ENCODE data around the gene MICU2.

Gene MICU2

DNA sequence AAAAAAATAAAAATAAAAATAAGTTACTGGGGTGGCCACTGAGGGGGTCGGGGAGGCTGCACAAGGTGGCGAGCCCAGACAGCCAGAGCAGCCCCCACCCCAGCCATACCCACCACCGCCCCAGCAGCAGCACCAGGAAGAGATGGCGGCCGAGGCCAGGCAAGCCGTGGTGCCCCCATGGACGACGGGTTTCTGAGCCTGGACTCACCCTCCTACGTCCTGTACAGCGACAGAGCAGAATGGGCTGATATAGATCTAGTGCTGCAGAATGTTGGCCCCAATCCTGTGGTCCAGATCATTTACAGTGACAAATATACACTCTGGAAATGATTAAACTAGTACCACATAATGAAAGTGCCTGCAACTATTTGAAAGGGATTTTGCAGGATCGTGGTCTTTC is 73.3 kb downstream of the MICU2 start:
- peak in 1 of 2 experiments; percentile 37 for DNase-seq (ENCODE audit: low read depth in 1 of 2, low spot score in 1 of 2)
- in situ Hi-C loops (cut with HindIII; ENCODE audit: low pct_unique_long_range_greater_than_20kb, low sequenced_read_pairs) = no loop called here

DNA sequence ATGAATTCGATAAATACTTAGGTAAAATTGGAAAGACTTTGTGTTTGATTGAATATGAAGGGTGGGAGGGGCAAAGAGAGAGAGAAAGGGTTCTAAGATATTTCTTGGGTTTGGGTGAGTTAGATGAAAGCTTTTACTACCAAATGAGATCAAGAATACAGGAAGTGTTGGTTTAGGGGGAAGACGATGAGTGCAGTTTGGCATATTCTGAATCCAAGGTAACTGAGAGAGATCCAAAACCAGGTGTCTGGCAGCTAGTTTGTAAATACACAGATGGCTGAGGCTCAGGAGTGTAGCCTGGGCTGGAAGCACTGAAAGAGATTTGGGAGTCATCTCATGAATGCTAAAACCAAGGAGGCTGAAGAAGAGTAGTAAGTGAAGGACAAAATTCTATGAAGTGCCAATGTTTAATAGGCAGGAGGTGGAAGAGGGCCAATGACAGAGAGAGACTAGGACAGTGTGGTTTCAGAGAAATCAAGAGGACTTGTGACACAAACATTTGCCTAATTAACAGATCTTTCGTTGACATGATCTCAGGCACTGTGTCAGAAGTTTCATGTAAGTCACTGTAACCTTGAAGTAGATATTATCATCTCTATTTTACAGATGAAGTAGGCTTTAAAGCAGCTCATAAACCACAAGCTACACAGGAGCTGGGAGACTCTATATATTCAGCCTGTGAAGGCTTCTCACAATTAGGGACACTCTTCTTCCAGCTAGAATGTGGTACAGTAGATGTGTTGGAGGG is 74.7 kb downstream of the MICU2 start:
- in situ Hi-C loops (cut with HindIII; ENCODE audit: low pct_unique_long_range_greater_than_20kb, low sequenced_read_pairs) = no loop called here
- peak in 1 of 2 experiments; percentile 59 for DNase-seq (ENCODE audit: low read depth in 1 of 2, low spot score in 1 of 2)
- TF ChIP-seq JUND (IDR thresholded peaks at IDR 0.05; ENCODE audit: low read depth) = peak; percentile 63; the same call in 1 of the 2 replicates

More for the DNA sequence above, 73.3 kb downstream of the MICU2 start:
- TF ChIP-seq JUND (IDR thresholded peaks at IDR 0.05; ENCODE audit: low read depth) = no peak

DNA sequence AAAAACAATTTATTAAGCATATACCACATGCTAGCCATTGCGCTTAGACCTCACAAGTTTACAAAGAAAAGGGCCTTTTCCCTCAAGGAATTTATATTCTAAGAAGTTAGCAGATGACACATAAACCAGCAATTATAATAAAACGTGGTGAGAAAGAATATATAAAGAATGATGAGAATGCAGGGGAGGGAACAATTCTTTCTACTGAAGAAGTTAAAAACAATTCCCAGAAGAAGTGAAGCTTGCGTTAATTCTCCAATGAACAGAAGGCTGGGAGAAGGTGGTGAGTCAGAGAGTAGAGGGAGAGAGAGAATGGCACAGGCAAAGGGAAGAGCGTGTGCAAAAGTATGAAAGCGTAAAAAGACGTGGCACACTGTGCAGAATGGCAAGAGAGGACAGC is 75.4 kb downstream of the MICU2 start:
- in situ Hi-C loops (cut with HindIII; ENCODE audit: low pct_unique_long_range_greater_than_20kb, low sequenced_read_pairs) = no loop called here
- no peak for TF ChIP-seq JUND (IDR thresholded peaks at IDR 0.05; ENCODE audit: low read depth)
- DNase-seq (ENCODE audit: low read depth in 1 of 2, low spot score in 1 of 2) = no peak

- no peak for TF ChIP-seq JUND (IDR thresholded peaks at IDR 0.05; ENCODE audit: low read depth)
- DNase-seq (ENCODE audit: low read depth in 1 of 2, low spot score in 1 of 2) = no peak
- in situ Hi-C loops (cut with HindIII; ENCODE audit: low pct_unique_long_range_greater_than_20kb, low sequenced_read_pairs) = no loop called here
Measured at GRCh38 chr13:21526707-21527540, 77.0 kb downstream of the MICU2 start.

- TF ChIP-seq JUND (IDR thresholded peaks at IDR 0.05; ENCODE audit: low read depth) = no peak
- DNase-seq (ENCODE audit: low read depth in 1 of 2, low spot score in 1 of 2) = no peak
- in situ Hi-C loops (cut with HindIII; ENCODE audit: low pct_unique_long_range_greater_than_20kb, low sequenced_read_pairs) = no loop called here
Measured at GRCh38 chr13:21522847-21523246, 81.1 kb downstream of the MICU2 start.

DNA sequence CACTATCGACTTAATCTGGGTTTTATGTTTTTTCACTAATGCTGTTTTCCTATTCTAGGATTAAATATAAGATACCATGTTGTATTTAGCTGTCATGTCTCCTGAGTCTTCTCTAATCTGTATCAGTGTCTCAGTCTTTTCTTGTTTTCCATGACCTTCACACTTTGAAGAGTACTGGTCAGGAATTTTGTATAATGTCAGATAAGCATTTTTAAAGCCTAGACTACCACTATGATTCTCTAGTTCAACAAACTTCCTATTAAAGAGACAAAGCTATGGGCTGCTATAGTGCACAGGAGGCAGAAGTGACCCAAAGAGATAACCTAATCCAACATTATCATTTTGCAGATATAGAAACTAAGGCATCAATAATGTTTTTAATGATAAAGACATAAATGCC is 81.8 kb downstream of the MICU2 start:
- no peak for DNase-seq (ENCODE audit: low read depth in 1 of 2, low spot score in 1 of 2)
- in situ Hi-C loops (cut with HindIII; ENCODE audit: low pct_unique_long_range_greater_than_20kb, low sequenced_read_pairs) = no loop called here
- TF ChIP-seq JUND (IDR thresholded peaks at IDR 0.05; ENCODE audit: low read depth) = no peak

DNA sequence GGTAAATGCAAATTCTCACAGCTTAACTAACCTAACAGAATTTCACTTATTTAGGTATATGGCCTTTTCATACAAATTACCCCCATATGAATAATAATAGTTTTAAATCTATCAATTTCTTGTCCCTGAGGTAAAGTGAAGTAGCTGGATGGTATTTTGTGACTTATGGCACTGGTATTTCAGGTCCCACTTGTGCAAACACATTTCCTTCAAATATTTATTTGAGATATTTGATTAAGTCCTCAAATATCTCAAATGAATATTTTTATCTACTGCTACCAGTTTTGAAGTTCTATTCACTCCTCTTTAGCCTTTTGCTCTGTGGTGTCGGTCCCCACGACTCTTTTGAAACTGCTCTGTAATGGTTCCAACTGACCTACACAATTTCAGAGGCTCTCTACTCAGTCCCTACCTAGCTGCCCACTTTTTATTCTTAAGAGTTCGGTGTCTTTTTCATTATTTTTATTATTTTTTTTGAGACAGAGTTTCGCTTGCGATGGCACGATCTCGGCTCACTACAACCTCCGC is 85.3 kb downstream of the MICU2 start:
- in situ Hi-C loops (cut with HindIII; ENCODE audit: low pct_unique_long_range_greater_than_20kb, low sequenced_read_pairs) = no loop called here
- DNase-seq (ENCODE audit: low read depth in 1 of 2, low spot score in 1 of 2) = no peak
- TF ChIP-seq JUND (IDR thresholded peaks at IDR 0.05; ENCODE audit: low read depth) = no peak

- no peak for DNase-seq (ENCODE audit: low read depth in 1 of 2, low spot score in 1 of 2)
- no peak for TF ChIP-seq JUND (IDR thresholded peaks at IDR 0.05; ENCODE audit: low read depth)
- in situ Hi-C loops (cut with HindIII; ENCODE audit: low pct_unique_long_range_greater_than_20kb, low sequenced_read_pairs) = no loop called here
Measured at GRCh38 chr13:21517576-21517975, 86.4 kb downstream of the MICU2 start.

GRCh38 chr13:21516805-21517204 is 87.2 kb downstream of the MICU2 start:
- in situ Hi-C loops (cut with HindIII; ENCODE audit: low pct_unique_long_range_greater_than_20kb, low sequenced_read_pairs) = no loop called here
- TF ChIP-seq JUND (IDR thresholded peaks at IDR 0.05; ENCODE audit: low read depth) = no peak
- DNase-seq (ENCODE audit: low read depth in 1 of 2, low spot score in 1 of 2) = no peak

- no peak for DNase-seq (ENCODE audit: low read depth in 1 of 2, low spot score in 1 of 2)
- in situ Hi-C loops (cut with HindIII; ENCODE audit: low pct_unique_long_range_greater_than_20kb, low sequenced_read_pairs) = no loop called here
Measured at GRCh38 chr13:21511849-21512248, 92.1 kb downstream of the MICU2 start.

DNA sequence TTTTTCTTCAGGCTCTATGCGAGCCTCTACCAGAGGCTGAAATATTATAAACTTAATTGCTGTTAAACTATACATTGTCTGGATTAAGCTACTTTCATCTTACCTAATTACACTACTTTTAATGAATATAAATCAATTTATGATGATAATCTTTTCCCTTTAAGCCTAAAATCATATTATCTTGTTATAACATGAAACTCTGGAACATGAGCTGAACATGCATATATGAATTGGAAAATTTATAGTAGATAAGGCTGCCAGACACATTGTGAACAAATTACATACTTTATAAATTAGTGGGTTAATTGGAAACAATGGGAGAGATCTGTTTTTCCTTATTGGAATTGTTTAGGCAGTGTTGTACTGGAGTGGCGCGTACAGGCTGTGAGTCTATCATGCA is 99.6 kb downstream of the MICU2 start:
- in situ Hi-C loops (cut with HindIII; ENCODE audit: low pct_unique_long_range_greater_than_20kb, low sequenced_read_pairs) = no loop called here
- TF ChIP-seq JUND (IDR thresholded peaks at IDR 0.05; ENCODE audit: low read depth) = no peak
- no peak for DNase-seq (ENCODE audit: low read depth in 1 of 2, low spot score in 1 of 2)

More at GRCh38 chr13:21511849-21512248, 92.1 kb downstream of the MICU2 start:
- no peak for TF ChIP-seq JUND (IDR thresholded peaks at IDR 0.05; ENCODE audit: low read depth)

DNA sequence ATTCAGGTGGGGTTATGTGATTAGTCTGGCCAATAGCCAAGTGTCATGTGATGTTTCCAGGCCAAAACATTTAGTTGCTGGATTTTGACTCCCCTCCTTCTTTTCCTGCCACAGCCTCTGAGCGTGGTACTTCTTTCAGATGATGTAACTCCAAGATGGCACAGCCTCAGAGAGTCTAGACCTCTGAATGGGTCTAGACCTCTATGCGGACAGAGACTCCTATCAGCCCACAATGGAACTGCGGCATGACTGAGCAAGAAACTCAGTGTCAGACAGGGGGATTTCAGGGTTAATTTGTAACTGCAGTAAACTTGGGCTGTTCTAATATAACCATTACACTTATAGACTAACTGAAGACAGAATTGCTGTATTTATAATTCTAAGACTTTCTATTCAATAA is 102.3 kb downstream of the MICU2 start:
- no peak for DNase-seq (ENCODE audit: low read depth in 1 of 2, low spot score in 1 of 2)

GRCh38 chr13:21486322-21486721 is 117.6 kb downstream of the MICU2 start:
- in situ Hi-C loops (cut with HindIII; ENCODE audit: low pct_unique_long_range_greater_than_20kb, low sequenced_read_pairs) = no loop called here
- TF ChIP-seq JUND (IDR thresholded peaks at IDR 0.05; ENCODE audit: low read depth) = no peak
- DNase-seq (ENCODE audit: low read depth in 1 of 2, low spot score in 1 of 2) = no peak

More for the DNA sequence above, 102.3 kb downstream of the MICU2 start:
- in situ Hi-C loops (cut with HindIII; ENCODE audit: low pct_unique_long_range_greater_than_20kb, low sequenced_read_pairs) = no loop called here
- TF ChIP-seq JUND (IDR thresholded peaks at IDR 0.05; ENCODE audit: low read depth) = no peak

All from T47D (cell line).